Pancreas (tissue), 10 donors: Measurements from ENCODE around the gene CLIC1. TPM values are rescaled to one million over a fixed set of nuclear protein-coding genes. Genes with fewer than 3 reads are reported as not detected.

Experiments used
- ATAC-seq, 4 donors: fragments of 200-7000 bp; cut with Tn5 transposase; one replicate each; pipeline versions ENCODE4 v1.8.0 to v1.9.1; 2020; ENCODE audit warnings: mild to moderate bottlenecking in 4 of 4, moderate library complexity in 4 of 4
- DNase-seq, 6 donors: peaks; one replicate each; pipeline ENCODE4 v3.0.0-alpha.2; 2020
- FAIRE-seq: peaks from 2 replicates; lab custom pipeline; 2012; peaks lifted over from hg19 to GRCh38; lab: Jason Lieb, UNC
- H3K27ac ChIP-seq, 4 donors: fragments of 200-600 bp; sonication (generic); 1 replicate in 3 of 4; 2 replicates in 1 of 4; pipeline versions ENCODE4 v1.5.0 to v1.8.0; 2020
- H3K27me3 ChIP-seq, 4 donors: fragments of 200-600 bp; one replicate each; pipeline ENCODE4 v1.8.0; 2021
- H3K36me3 ChIP-seq, 3 donors: fragments of 200-600 bp; sonication (generic) in 1 of 3; one replicate each; pipeline versions ENCODE4 v1.5.0 to v1.8.0; 2020 to 2021
- H3K4me1 ChIP-seq, 3 donors: fragments of 200-600 bp; one replicate each; pipeline ENCODE4 v1.8.0; 2021
- H3K4me3 ChIP-seq, 4 donors: fragments of 200-600 bp; sonication (generic) in 2 of 4; one replicate each; pipeline versions ENCODE4 v1.5.0 to v1.8.0; 2020 to 2021
- H3K9me3 ChIP-seq, 4 donors: fragments of 200-600 bp; one replicate each; pipeline ENCODE4 v1.8.0; 2021
- CTCF ChIP-seq, 4 donors: fragments of 200-600 bp; sonication (generic) in 3 of 4; IDR thresholded peaks; one replicate each; pipeline versions ENCODE4 v1.5.0 to v1.8.0; 2021; ENCODE audit warnings: antibody characterized with exemption in 4 of 4
- WGBS, 2 donors: extraction: QIAGEN DNeasy Blood & Tissue Kit; methylation state at CpG; one replicate each; pipeline ENCODE4 v1.1.7; 2013; 5-methylcytosine and 5-hydroxymethylcytosine counted together
- intact Hi-C, 3 donors: fragments of 100-400 bp; cut with DNase I; formaldehyde crosslinking; loops; one replicate each; pipeline versions ENCODE4 v1.11.1 to v1.14.2; 2022
- polyA plus RNA-seq, 2 donors: library from polyadenylated mRNA; stranded (reverse); fragments of 200-250 nt; gene quantifications; one replicate each; pipeline ENCODE4 v1.2.3, GENCODE V29; 2013
- total RNA-seq, 6 donors: library from RNA; stranded (reverse); fragmentation: NEBNext Ultra II Directional in 4 of 6; extraction: Animal tissue kit (Norgen Biotek cat#: 25700) in 4 of 6; gene quantifications; one replicate each; pipeline versions ENCODE4 v1.2.1 to v1.2.4, GENCODE V29; 2021 to 2023
- donor health status: healthy with polysubstance abuse.
- donor health status: DM: no; HTN: no; CAD: no; lungs with moderate emphysema.
- donor health status: DM: no; HTN: no; CAD: no.
- donor health status: control.
- donor health status: control.
- donor health status: Bipolar disorder and iron deficiency.
- donor health status: DM: yes; HTN: yes; CAD: no.
- donor health status: DM: no; HTN: no; CAD: no.
- donor health status: DM: no; HTN: no; CAD: no.
- donor health status: DM: yes; HTN: yes; CAD: no.

CLIC1 gene
- total RNA-seq (100 to 1,000 TPM in 2 of 6 donors, 10 to 100 TPM in 4; 61.0 to 150 (median 80.8) TPM), polyA plus RNA-seq (100 to 1,000 TPM in 1 of 2 donors, 10 to 100 TPM in 1; 91.8 to 154 TPM)

GRCh38 chr6:31736021-31736767, at the start of gene CLIC1:
Gene CLIC1 (minus strand): TSS chr6:31736530. CDS start chr6:31736300, 230 bp downstream.
- no peak for TF ChIP-seq CTCF (IDR thresholded peaks at IDR 0.05)
- Histone ChIP-seq H3K9me3 (no peaks in the 10 kb centered on the region), H3K27me3 (no peaks in the 10 kb centered on the region), H3K4me1 (peaks cover 22 to 33% (median 30%) of the 10 kb centered on the region in 3 donors), H3K36me3 (peaks cover 0 to 21% (median 17%) of the 10 kb centered on the region in 3 donors), H3K27ac (peak within 1 kb of the TSS; percentile 76 to 92 (median 86)), H3K4me3 (peak within 1 kb of the TSS; percentile 34 to 69 (median 52))
- ATAC-seq (peak; percentile 62 to 68 (median 66)), DNase-seq (peak; percentile 77 to 92 (median 87)), FAIRE-seq (no peak)
- intact Hi-C loops = no loop called here
- 0 to 1% methylated on average over 23 to 24 of the region's 24 CpGs for WGBS, 2 donors

- Histone ChIP-seq H3K27ac (no peak overlapping the region), H3K4me3 (no peak overlapping the region), H3K9me3 (no peaks in the 10 kb centered on the region), H3K4me1 (no peaks in the 10 kb centered on the region), H3K27me3 (no peaks in the 10 kb centered on the region), H3K36me3 (peaks cover 0 to 28% (median 24%) of the 10 kb centered on the region in 3 donors)
- WGBS, 2 donors = 95 to 97% methylated on average over 11 of the region's 11 CpGs
- TF ChIP-seq CTCF (IDR thresholded peaks at IDR 0.05) = no peak
- no peak for FAIRE-seq
- peak in 1 of 6 donors; percentile 46 for DNase-seq
- intact Hi-C loops = no loop called here
- no peak for ATAC-seq
Measured at GRCh38 chr6:31785475-31785874, 49.1 kb upstream of the CLIC1 start.

GRCh38 chr6:31784098-31784925, 48.0 kb upstream of the CLIC1 start:
- TF ChIP-seq CTCF (IDR thresholded peaks at IDR 0.05) = no peak
- Histone ChIP-seq H3K36me3 (peaks cover 0 to 40% (median 32%) of the 10 kb centered on the region in 3 donors), H3K9me3 (no peaks in the 10 kb centered on the region), H3K4me1 (no peaks in the 10 kb centered on the region), H3K4me3 (no peak overlapping the region), H3K27me3 (no peaks in the 10 kb centered on the region), H3K27ac (no peak overlapping the region)
- 91 to 92% methylated on average over 15 of the region's 15 CpGs for WGBS, 2 donors
- no peak for ATAC-seq
- peak in 1 of 6 donors; percentile 53 for DNase-seq
- intact Hi-C loops = no loop called here
- FAIRE-seq = no peak

- DNase-seq = peak in 1 of 6 donors; percentile 74
- TF ChIP-seq CTCF (IDR thresholded peaks at IDR 0.05) = no peak
- H3K9me3 ChIP-seq = no peaks in the 10 kb centered on the region
- intact Hi-C loops = no loop called here
- H3K4me3 ChIP-seq = no peak overlapping the region
- WGBS, 2 donors = 93 to 96% methylated on average over 31 to 32 of the region's 32 CpGs
- no peaks in the 10 kb centered on the region for H3K4me1 ChIP-seq
- H3K36me3 ChIP-seq = peaks cover 0 to 43% (median 32%) of the 10 kb centered on the region in 3 donors
- H3K27me3 ChIP-seq = no peaks in the 10 kb centered on the region
- no peak for FAIRE-seq
- no peak overlapping the region for H3K27ac ChIP-seq
- no peak for ATAC-seq
Measured at GRCh38 chr6:31782126-31782855, 46.0 kb upstream of the CLIC1 start.
